Liver (tissue), 9 donors: ENCODE measurements around the gene NADK. TPM values are rescaled to one million over a fixed set of nuclear protein-coding genes. Genes with fewer than 3 reads are reported as not detected.
"Not testable (repeated sequence)": the region's sequence is repeated elsewhere in the genome, so short reads cannot be mapped to it uniquely, and the experiment has no call there.

Experiments
- DNase-seq: peaks from one replicate; pipeline ENCODE4 v3.0.0-alpha.2; 2017; ENCODE audit warnings: low spot score
- H3K27ac ChIP-seq, 2 donors: one replicate each; pipeline ENCODE4 v1.7.0; 2013; ENCODE audit warnings: inconsistent platforms in 2 of 2, low read length in 2 of 2, control low read depth in 1 of 2, low read depth in 1 of 2, mild to moderate bottlenecking in 1 of 2
- H3K27me3 ChIP-seq, 4 donors: one replicate each; pipeline versions ENCODE4 v1.6.1 to v1.7.0; 2013; ENCODE audit warnings: low read length in 3 of 4, inconsistent platforms in 1 of 4, mild to moderate bottlenecking in 1 of 4, moderate library complexity in 1 of 4; ENCODE audit not compliant: control insufficient read depth in 4 of 4, insufficient read depth in 4 of 4
- H3K36me3 ChIP-seq, 4 donors: one replicate each; pipeline versions ENCODE4 v1.6.1 to v1.7.0; 2013; ENCODE audit warnings: low read length in 3 of 4, mild to moderate bottlenecking in 3 of 4, low read depth in 1 of 4, moderate library complexity in 1 of 4; ENCODE audit not compliant: control insufficient read depth in 4 of 4, insufficient read depth in 3 of 4
- H3K4me1 ChIP-seq, 4 donors: one replicate each; pipeline versions ENCODE4 v1.6.1 to v1.7.0; 2013; ENCODE audit warnings: low read length in 3 of 4, mild to moderate bottlenecking in 3 of 4, moderate library complexity in 1 of 4; ENCODE audit not compliant: control insufficient read depth in 4 of 4, insufficient read depth in 4 of 4
- H3K4me3 ChIP-seq, 3 donors: one replicate each; pipeline versions ENCODE4 v1.6.1 to v1.7.0; 2013; ENCODE audit warnings: low read length in 3 of 3, control low read depth in 1 of 3, low read depth in 1 of 3, mild to moderate bottlenecking in 1 of 3
- H3K9ac ChIP-seq, 2 donors: one replicate each; pipeline ENCODE4 v1.7.0; 2013; ENCODE audit warnings: low read length in 2 of 2, mild to moderate bottlenecking in 2 of 2, moderate library complexity in 2 of 2, control low read depth in 1 of 2, low read depth in 1 of 2
- H3K9me3 ChIP-seq, 4 donors: one replicate each; pipeline versions ENCODE4 v1.6.1 to v1.7.0; 2013; ENCODE audit warnings: low read length in 3 of 4; ENCODE audit not compliant: control insufficient read depth in 4 of 4
- CTCF ChIP-seq: fragments of 150-350 bp; IDR thresholded peaks from 2 replicates; pipeline ENCODE4 v1.5.1; 2017; ENCODE audit warnings: improper control_type of control experiment, low read depth, low read length; ENCODE audit not compliant: missing input control
- FOXA1 ChIP-seq: IDR thresholded peaks from 2 replicates; pipeline ENCODE4 v1.6.1; 2016; ENCODE audit warnings: antibody characterized with exemption
- FOXA2 ChIP-seq: IDR thresholded peaks from 2 replicates; pipeline ENCODE4 v1.6.1; 2016; ENCODE audit warnings: antibody characterized with exemption
- GABPA ChIP-seq, 2 donors: IDR thresholded peaks in 1 of 2; conservative IDR thresholded peaks in 1 of 2; 2 replicates each; pipeline ENCODE4 v1.6.1; 2016; ENCODE audit warnings: antibody characterized with exemption in 2 of 2, mild to moderate bottlenecking in 1 of 2, moderate library complexity in 1 of 2
- HNF4A ChIP-seq, 2 donors: conservative IDR thresholded peaks; 2 replicates each; pipeline ENCODE4 v1.6.1; 2016; ENCODE audit warnings: antibody characterized with exemption in 2 of 2, mild to moderate bottlenecking in 2 of 2
- HNF4G ChIP-seq: IDR thresholded peaks from 2 replicates; pipeline ENCODE4 v1.6.1; 2016; ENCODE audit warnings: antibody characterized with exemption
- NR2F2 ChIP-seq: IDR thresholded peaks from 2 replicates; pipeline ENCODE4 v1.6.1; 2016; ENCODE audit warnings: antibody characterized with exemption
- RAD21 ChIP-seq, 2 donors: IDR thresholded peaks; 2 replicates each; pipeline ENCODE4 v1.6.1; 2016; ENCODE audit warnings: antibody characterized with exemption in 2 of 2, mild to moderate bottlenecking in 2 of 2
- RXRA ChIP-seq, 2 donors: IDR thresholded peaks; 2 replicates each; pipeline ENCODE4 v1.6.1; 2017 to 2018; ENCODE audit warnings: antibody characterized with exemption in 2 of 2, mild to moderate bottlenecking in 1 of 2
- SP1 ChIP-seq: IDR thresholded peaks from 2 replicates; pipeline ENCODE4 v1.6.1; 2018; ENCODE audit warnings: antibody characterized with exemption, mild to moderate bottlenecking
- ZBTB33 ChIP-seq: IDR thresholded peaks from 2 replicates; pipeline ENCODE4 v1.6.1; 2016; ENCODE audit warnings: antibody characterized with exemption
- WGBS: extraction: QIAGEN DNeasy Blood & Tissue Kit; methylation state at CpG from one replicate; pipeline ENCODE4 v1.1.7; 2013; 5-methylcytosine and 5-hydroxymethylcytosine counted together
- polyA plus RNA-seq, 2 donors: library from polyadenylated mRNA; stranded (reverse) in 1 of 2; unstranded in 1 of 2; fragments of 200-250 nt in 1 of 2; fragments of >200 nt in 1 of 2; fragmentation: Nextera tagmentation in 1 of 2; extraction: Ambion mirVana in 1 of 2; gene quantifications; one replicate each; pipeline versions ENCODE4 v1.2.1 to v1.2.3, GENCODE V29; 2013 to 2015
- total RNA-seq, 2 donors: library from RNA; depleted of rRNA; stranded (reverse); fragments of >200 nt; gene quantifications; one replicate each; pipeline ENCODE4 v1.2.3, GENCODE V29; 2014
- TF ChIP-seq, protein P1 (sequence below): IDR thresholded peaks from 2 replicates; pipeline ENCODE4 v1.6.1; 2016; ENCODE audit warnings: antibody characterized with exemption, mild to moderate bottlenecking
- TF ChIP-seq, protein P2 (sequence below): IDR thresholded peaks from 2 replicates; pipeline ENCODE4 v1.6.1; 2016; ENCODE audit warnings: antibody characterized with exemption
- donor health status: healthy.
- donor health status: healthy.
- donor health status: healthy.
- donor health status: healthy.
- donor health status: healthy.

NADK gene
- total and polyA plus RNA-seq, 4 donors = 39.2 to 105 (median 83.6) TPM

DNA sequence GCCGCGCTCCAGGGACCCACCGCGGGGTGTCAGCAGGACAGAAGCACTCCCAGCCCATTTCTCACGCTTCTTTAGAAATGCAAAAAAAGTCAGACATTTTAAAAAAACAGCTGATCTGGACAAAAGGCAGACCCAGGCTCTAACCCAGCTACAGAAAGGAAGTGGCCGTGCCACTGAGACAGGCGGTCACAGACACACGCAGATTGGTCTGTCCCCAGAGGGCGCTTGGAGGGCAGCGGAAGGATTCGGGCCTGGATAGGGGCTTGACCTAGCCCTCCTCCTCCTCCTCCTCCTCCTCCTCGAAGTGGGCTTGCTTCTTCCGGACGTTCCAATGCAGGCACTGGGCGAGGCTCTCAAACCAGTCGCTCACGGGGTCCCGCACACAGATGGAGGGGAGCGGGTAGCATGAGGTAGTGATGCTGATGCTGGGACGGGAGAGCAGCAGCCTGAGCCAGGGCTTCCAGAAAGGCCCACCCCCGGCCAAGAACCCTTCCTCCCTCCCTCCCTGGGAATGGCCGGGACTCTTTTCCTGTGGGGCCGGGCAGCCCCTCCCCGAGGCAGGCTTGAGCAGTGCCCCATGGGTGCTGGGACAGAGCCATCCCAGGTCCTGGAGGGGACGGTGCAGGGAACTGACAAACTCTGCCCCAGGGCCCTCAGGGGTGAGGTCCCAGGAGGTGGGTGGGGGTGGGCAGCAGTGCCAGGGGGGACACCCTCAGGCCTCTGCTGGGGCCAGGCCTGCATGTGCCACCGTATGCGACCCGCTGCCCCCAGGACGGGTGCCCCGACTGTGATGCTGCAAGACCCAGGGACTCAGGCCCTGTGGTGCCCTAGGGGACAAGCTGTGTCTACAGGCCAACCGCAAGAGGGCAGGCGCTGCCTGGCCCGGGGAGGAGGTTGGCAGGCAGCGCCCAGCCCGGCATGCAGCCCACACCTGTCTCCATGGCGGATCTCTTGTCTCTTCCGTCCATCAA, 25.3 kb downstream of the NADK start:
- Histone ChIP-seq H3K9ac (no peak overlapping the region), H3K9me3 (no peaks in the 10 kb centered on the region), H3K36me3 (peaks cover 7 to 36% (median 12%) of the 10 kb centered on the region in 4 donors), H3K27me3 (no peaks in the 10 kb centered on the region), H3K27ac (peak overlapping the region; percentile 47 to 55), H3K4me3 (no peak overlapping the region), H3K4me1 (peaks cover 4 to 23% (median 13%) of the 10 kb centered on the region in 4 donors)
- 70% methylated on average over 37 of the region's 37 CpGs for WGBS
- DNase-seq = no peak
- TF ChIP-seq HNF4G (no peak), CTCF (peak; percentile 60), NR2F2 (peak; percentile 28), HNF4A (conservative IDR thresholded peaks at IDR 0.05) (peak; percentile 19 to 32), RAD21 (IDR thresholded peaks at IDR 0.05) (peak; percentile 82 to 91), GABPA (IDR thresholded peaks at IDR 0.05 in 1 of 2, conservative IDR thresholded peaks at IDR 0.05 in 1 of 2) (no peak), RXRA (IDR thresholded peaks at IDR 0.05) (peak in 1 of 2 donors; percentile 27)

GRCh38 chr1:1752190-1752589, 26.1 kb downstream of the NADK start:
- no peak for DNase-seq
- Histone ChIP-seq H3K4me1 (peaks cover 4 to 20% (median 10%) of the 10 kb centered on the region in 4 donors), H3K4me3 (no peak overlapping the region), H3K9ac (no peak overlapping the region), H3K36me3 (peaks cover 7 to 36% (median 12%) of the 10 kb centered on the region in 4 donors), H3K27me3 (no peaks in the 10 kb centered on the region), H3K9me3 (no peaks in the 10 kb centered on the region), H3K27ac (no peak overlapping the region)
- 92% methylated on average over 11 of the region's 11 CpGs for WGBS
- TF ChIP-seq ZBTB33 (no peak), RAD21 (IDR thresholded peaks at IDR 0.05) (no peak), FOXA2 (no peak), CTCF (no peak), HNF4G (no peak), FOXA1 (no peak), SP1 (no peak), NR2F2 (no peak)
- TF ChIP-seq, protein P1, sequence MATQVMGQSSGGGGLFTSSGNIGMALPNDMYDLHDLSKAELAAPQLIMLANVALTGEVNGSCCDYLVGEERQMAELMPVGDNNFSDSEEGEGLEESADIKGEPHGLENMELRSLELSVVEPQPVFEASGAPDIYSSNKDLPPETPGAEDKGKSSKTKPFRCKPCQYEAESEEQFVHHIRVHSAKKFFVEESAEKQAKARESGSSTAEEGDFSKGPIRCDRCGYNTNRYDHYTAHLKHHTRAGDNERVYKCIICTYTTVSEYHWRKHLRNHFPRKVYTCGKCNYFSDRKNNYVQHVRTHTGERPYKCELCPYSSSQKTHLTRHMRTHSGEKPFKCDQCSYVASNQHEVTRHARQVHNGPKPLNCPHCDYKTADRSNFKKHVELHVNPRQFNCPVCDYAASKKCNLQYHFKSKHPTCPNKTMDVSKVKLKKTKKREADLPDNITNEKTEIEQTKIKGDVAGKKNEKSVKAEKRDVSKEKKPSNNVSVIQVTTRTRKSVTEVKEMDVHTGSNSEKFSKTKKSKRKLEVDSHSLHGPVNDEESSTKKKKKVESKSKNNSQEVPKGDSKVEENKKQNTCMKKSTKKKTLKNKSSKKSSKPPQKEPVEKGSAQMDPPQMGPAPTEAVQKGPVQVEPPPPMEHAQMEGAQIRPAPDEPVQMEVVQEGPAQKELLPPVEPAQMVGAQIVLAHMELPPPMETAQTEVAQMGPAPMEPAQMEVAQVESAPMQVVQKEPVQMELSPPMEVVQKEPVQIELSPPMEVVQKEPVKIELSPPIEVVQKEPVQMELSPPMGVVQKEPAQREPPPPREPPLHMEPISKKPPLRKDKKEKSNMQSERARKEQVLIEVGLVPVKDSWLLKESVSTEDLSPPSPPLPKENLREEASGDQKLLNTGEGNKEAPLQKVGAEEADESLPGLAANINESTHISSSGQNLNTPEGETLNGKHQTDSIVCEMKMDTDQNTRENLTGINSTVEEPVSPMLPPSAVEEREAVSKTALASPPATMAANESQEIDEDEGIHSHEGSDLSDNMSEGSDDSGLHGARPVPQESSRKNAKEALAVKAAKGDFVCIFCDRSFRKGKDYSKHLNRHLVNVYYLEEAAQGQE = no peak
- TF ChIP-seq, protein P2, sequence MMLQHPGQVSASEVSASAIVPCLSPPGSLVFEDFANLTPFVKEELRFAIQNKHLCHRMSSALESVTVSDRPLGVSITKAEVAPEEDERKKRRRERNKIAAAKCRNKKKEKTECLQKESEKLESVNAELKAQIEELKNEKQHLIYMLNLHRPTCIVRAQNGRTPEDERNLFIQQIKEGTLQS = no peak

GRCh38 chr1:1749941-1750340, 28.3 kb downstream of the NADK start:
- WGBS = 84% methylated on average over 8 of the region's 9 CpGs
- H3K9ac ChIP-seq, DNase-seq: not testable (repeated sequence)

More at GRCh38 chr1:1749941-1750340, 28.3 kb downstream of the NADK start:
- Histone ChIP-seq H3K4me1 (peaks cover 4 to 20% (median 10%) of the 10 kb centered on the region in 4 donors), H3K36me3 (peaks cover 0 to 22% (median 6%) of the 10 kb centered on the region in 4 donors)
- not testable (repeated sequence) for H3K27me3 ChIP-seq, H3K27ac ChIP-seq, H3K9me3 ChIP-seq, H3K4me3 ChIP-seq
